ENCODE measurements around the gene KCNF1.

The KCNF1 gene

GRCh38 chr2:10883066-10883465, 28.7 kb upstream of the KCNF1 start:
- no peak for TF ChIP-seq CTCF (IDR thresholded peaks at IDR 0.05)

GRCh38 chr2:10883801-10884478, 27.8 kb upstream of the KCNF1 start:
- no peak for TF ChIP-seq CTCF (IDR thresholded peaks at IDR 0.05)

- TF ChIP-seq CTCF (IDR thresholded peaks at IDR 0.05) = no peak
Observed at GRCh38 chr2:10884574-10884975, 27.2 kb upstream of the KCNF1 start.

- TF ChIP-seq CTCF (IDR thresholded peaks at IDR 0.05) = no peak
Observed at GRCh38 chr2:10885094-10885860, 26.5 kb upstream of the KCNF1 start.

- no peak for TF ChIP-seq CTCF (IDR thresholded peaks at IDR 0.05)
Observed at GRCh38 chr2:10887476-10887875, 24.3 kb upstream of the KCNF1 start.

GRCh38 chr2:10889651-10890215, 22.0 kb upstream of the KCNF1 start:
- no peak for TF ChIP-seq CTCF (IDR thresholded peaks at IDR 0.05)

GRCh38 chr2:10890706-10891270, 20.9 kb upstream of the KCNF1 start:
- no peak for TF ChIP-seq CTCF (IDR thresholded peaks at IDR 0.05)
